ENCODE measurements around the gene PDE3A. TPM values are rescaled to one million over a fixed set of nuclear protein-coding genes. Genes with fewer than 3 reads are reported as not detected.
A peak's percentile ranks its signal among the peaks of the same experiment; 100 is the strongest.

The PDE3A gene
- total RNA-seq, 2 donors from 2014 or later: 78.3 to 110 TPM

GRCh38 chr12:20503858-20504257, 135.5 kb downstream of the PDE3A start:
- no peak for ATAC-seq (ENCODE audit: insufficient number of reproducible peaks, low FRiP score, low read depth)
- TF ChIP-seq CTCF (IDR thresholded peaks at IDR 0.05): no peak
- DNase-seq (ENCODE audit: low spot score): no peak
- H3K4me3 ChIP-seq: no peak overlapping the region
- no peaks in the 10 kb centered on the region for H3K27me3 ChIP-seq (replicated peaks; ENCODE audit: insufficient read depth)
- no peaks in the 10 kb centered on the region for H3K36me3 ChIP-seq
- peaks cover 21 to 40% of the 10 kb centered on the region in 2 donors for H3K4me1 ChIP-seq (ENCODE audit: control insufficient read depth in 1 of 2, low read depth in 2 of 2)
- no peak overlapping the region for H3K27ac ChIP-seq
- no peaks in the 10 kb centered on the region for H3K9me3 ChIP-seq

GRCh38 chr12:20505056-20505455, 136.7 kb downstream of the PDE3A start:
- DNase-seq (ENCODE audit: low spot score) (no peak), ATAC-seq (ENCODE audit: insufficient number of reproducible peaks, low FRiP score, low read depth) (no peak)
- H3K27me3 ChIP-seq (replicated peaks; ENCODE audit: insufficient read depth): no peaks in the 10 kb centered on the region
- no peak for TF ChIP-seq CTCF (IDR thresholded peaks at IDR 0.05)
- no peak overlapping the region for H3K27ac ChIP-seq
- no peaks in the 10 kb centered on the region for H3K36me3 ChIP-seq
- peaks cover 20 to 33% of the 10 kb centered on the region in 2 donors for H3K4me1 ChIP-seq (ENCODE audit: control insufficient read depth in 1 of 2, low read depth in 2 of 2)
- no peaks in the 10 kb centered on the region for H3K9me3 ChIP-seq
- H3K4me3 ChIP-seq: no peak overlapping the region

- H3K27me3 ChIP-seq (replicated peaks; ENCODE audit: insufficient read depth): no peaks in the 10 kb centered on the region
- DNase-seq (ENCODE audit: low spot score): no peak
- H3K4me3 ChIP-seq: no peak overlapping the region
- peaks cover 15 to 21% of the 10 kb centered on the region in 2 donors for H3K4me1 ChIP-seq (ENCODE audit: control insufficient read depth in 1 of 2, low read depth in 2 of 2)
- ATAC-seq (ENCODE audit: insufficient number of reproducible peaks, low FRiP score, low read depth): no peak
- H3K27ac ChIP-seq: peak overlapping the region in 1 of 2 donors; percentile 64
- no peak for TF ChIP-seq CTCF (IDR thresholded peaks at IDR 0.05)
- no peaks in the 10 kb centered on the region for H3K36me3 ChIP-seq
- no peaks in the 10 kb centered on the region for H3K9me3 ChIP-seq
These were observed 138.7 kb downstream of the PDE3A start for GRCh38 chr12:20507056-20507455.

GRCh38 chr12:20507711-20508110, 139.4 kb downstream of the PDE3A start:
- Histone ChIP-seq H3K36me3 (no peaks in the 10 kb centered on the region), H3K27ac (peak overlapping the region in 1 of 2 donors; percentile 64), H3K4me1 (ENCODE audit: control insufficient read depth in 1 of 2, low read depth in 2 of 2) (peaks cover 15 to 21% of the 10 kb centered on the region in 2 donors), H3K9me3 (no peaks in the 10 kb centered on the region), H3K27me3 (replicated peaks; ENCODE audit: insufficient read depth) (no peaks in the 10 kb centered on the region), H3K4me3 (peak overlapping the region; percentile 44)
- DNase-seq (ENCODE audit: low spot score) (no peak), ATAC-seq (ENCODE audit: insufficient number of reproducible peaks, low FRiP score, low read depth) (no peak)
- TF ChIP-seq CTCF (IDR thresholded peaks at IDR 0.05): no peak

- no peak for TF ChIP-seq CTCF (IDR thresholded peaks at IDR 0.05)
- no peak for DNase-seq (ENCODE audit: low spot score)
- no peak for ATAC-seq (ENCODE audit: insufficient number of reproducible peaks, low FRiP score, low read depth)
- Histone ChIP-seq H3K27ac (peak overlapping the region in 1 of 2 donors; percentile 64), H3K4me1 (ENCODE audit: control insufficient read depth in 1 of 2, low read depth in 2 of 2) (peaks cover 15 to 21% of the 10 kb centered on the region in 2 donors), H3K27me3 (replicated peaks; ENCODE audit: insufficient read depth) (no peaks in the 10 kb centered on the region), H3K4me3 (no peak overlapping the region), H3K9me3 (no peaks in the 10 kb centered on the region), H3K36me3 (no peaks in the 10 kb centered on the region)
These were observed 140.0 kb downstream of the PDE3A start for GRCh38 chr12:20508359-20508758.

Measured in thoracic aorta (tissue), 2 donors.